ENCODE data around the gene CORO7. TPM values are rescaled to one million over a fixed set of nuclear protein-coding genes. Genes with fewer than 3 reads are reported as not detected.

The CORO7 gene
- total and polyA plus RNA-seq, 9 of the 15 experiments (the other 6 are each of a cell fraction or from before 2014, with no cell fraction given), result 0.45 to 77.2 (median 18.7) TPM

- no peak for TF ChIP-seq POLR2AphosphoS2 (IDR thresholded peaks at IDR 0.05; ENCODE audit: low read length)
- TF ChIP-seq KDM4B (IDR thresholded peaks at IDR 0.05; ENCODE audit: borderline replicate concordance in 2 of 2, low read depth in 1 of 2), result peak in 1 of 2 experiments; percentile 76; a peak in 1 of 4 replicates
- TF ChIP-seq TEAD2 (tag; IDR thresholded peaks at IDR 0.05), result peak; percentile 38; the same call in 1 of the 2 replicates
- TF ChIP-seq STAG1 (CRISPR knock-in tag; IDR thresholded peaks at IDR 0.05; ENCODE audit: borderline replicate concordance), result no peak
- TF ChIP-seq MXI1 (IDR thresholded peaks at IDR 0.05; ENCODE audit: low read depth, low read length), result peak; percentile 9; the same call in 1 of the 2 replicates
- no peak for TF ChIP-seq POLR2H (tag; IDR thresholded peaks at IDR 0.05; ENCODE audit: low read depth)
- no peak for TF ChIP-seq ZNF445 (CRISPR knock-in tag; IDR thresholded peaks at IDR 0.05; ENCODE audit: low read depth)
- TF ChIP-seq PRDM10 (IDR thresholded peaks at IDR 0.05; ENCODE audit: partially characterized antibody), result peak; percentile 85
- TF ChIP-seq ZFX (CRISPR knock-in tag; IDR thresholded peaks at IDR 0.05), result peak; percentile 70
- peak; percentile 10 for TF ChIP-seq NEUROD1 (IDR thresholded peaks at IDR 0.05; ENCODE audit: borderline replicate concordance, low read depth, low read length, partially characterized antibody)
- TF ChIP-seq NCOA1 (IDR thresholded peaks at IDR 0.05; ENCODE audit: low read depth), result 0 out of 2 replicates have a peak, but pooled peaks have one; percentile 32
- peak; percentile 83; the same call in 1 of the 2 replicates for TF ChIP-seq ZNF511 (CRISPR knock-in tag; IDR thresholded peaks at IDR 0.05)
- no peak for TF ChIP-seq OTX1 (CRISPR knock-in tag; IDR thresholded peaks at IDR 0.05)
- TF ChIP-seq RBM22 (IDR thresholded peaks at IDR 0.05; ENCODE audit: low read depth, low read length, poor library complexity, severe bottlenecking), result no peak
- TF ChIP-seq ZNF175 (CRISPR knock-in tag; IDR thresholded peaks at IDR 0.05; ENCODE audit: low read depth), result 0 out of 2 replicates have a peak, but pooled peaks have one; percentile 54
- TF ChIP-seq FIP1L1 (IDR thresholded peaks at IDR 0.05; ENCODE audit: low read depth, low read length, poor library complexity, severe bottlenecking), result no peak
Observed at GRCh38 chr16:4307215-4308037, 109.0 kb downstream of the CORO7 start (continued).

Measured in K562 (cell line).